ENCODE data around the gene LSAMP.

The LSAMP gene

GRCh38 chr3:115930922-115931321 is 514.4 kb downstream of the LSAMP start:
- H3K9ac ChIP-seq (ENCODE audit: low read length in 2 of 2), result no peak overlapping the region
- no peak overlapping the region for H3K4me3 ChIP-seq (ENCODE audit: low read length in 2 of 2)
- H3K27ac ChIP-seq (ENCODE audit: low read length), result no peak overlapping the region
- no peaks in the 10 kb centered on the region for H3K4me1 ChIP-seq (ENCODE audit: control insufficient read depth, insufficient read depth, low read length)
- no peaks in the 10 kb centered on the region for H3K9me3 ChIP-seq (ENCODE audit: control insufficient read depth in 2 of 2, low read length in 2 of 2)
- no peaks in the 10 kb centered on the region for H3K27me3 ChIP-seq (ENCODE audit: control insufficient read depth in 1 of 2, insufficient read depth in 2 of 2, low read length in 2 of 2)
- H3K36me3 ChIP-seq (ENCODE audit: control insufficient read depth in 2 of 2, insufficient read depth in 2 of 2, low read length in 2 of 2), result no peaks in the 10 kb centered on the region

GRCh38 chr3:115930168-115930567 is 515.1 kb downstream of the LSAMP start:
- Histone ChIP-seq H3K27me3 (ENCODE audit: control insufficient read depth in 1 of 2, insufficient read depth in 2 of 2, low read length in 2 of 2) (no peaks in the 10 kb centered on the region), H3K27ac (ENCODE audit: low read length) (no peak overlapping the region), H3K9me3 (ENCODE audit: control insufficient read depth in 2 of 2, low read length in 2 of 2) (no peaks in the 10 kb centered on the region), H3K4me3 (ENCODE audit: low read length in 2 of 2) (no peak overlapping the region), H3K4me1 (ENCODE audit: control insufficient read depth, insufficient read depth, low read length) (no peaks in the 10 kb centered on the region), H3K36me3 (ENCODE audit: control insufficient read depth in 2 of 2, insufficient read depth in 2 of 2, low read length in 2 of 2) (no peaks in the 10 kb centered on the region), H3K9ac (ENCODE audit: low read length in 2 of 2) (no peak overlapping the region)

- Histone ChIP-seq H3K27ac (ENCODE audit: low read length) (no peak overlapping the region), H3K4me3 (ENCODE audit: low read length in 2 of 2) (no peak overlapping the region), H3K4me1 (ENCODE audit: control insufficient read depth, insufficient read depth, low read length) (no peaks in the 10 kb centered on the region), H3K9me3 (ENCODE audit: control insufficient read depth in 2 of 2, low read length in 2 of 2) (no peaks in the 10 kb centered on the region), H3K36me3 (ENCODE audit: control insufficient read depth in 2 of 2, insufficient read depth in 2 of 2, low read length in 2 of 2) (no peaks in the 10 kb centered on the region), H3K9ac (ENCODE audit: low read length in 2 of 2) (no peak overlapping the region), H3K27me3 (ENCODE audit: control insufficient read depth in 1 of 2, insufficient read depth in 2 of 2, low read length in 2 of 2) (no peaks in the 10 kb centered on the region)
Observed at GRCh38 chr3:115928376-115928775, 516.9 kb downstream of the LSAMP start.

DNA sequence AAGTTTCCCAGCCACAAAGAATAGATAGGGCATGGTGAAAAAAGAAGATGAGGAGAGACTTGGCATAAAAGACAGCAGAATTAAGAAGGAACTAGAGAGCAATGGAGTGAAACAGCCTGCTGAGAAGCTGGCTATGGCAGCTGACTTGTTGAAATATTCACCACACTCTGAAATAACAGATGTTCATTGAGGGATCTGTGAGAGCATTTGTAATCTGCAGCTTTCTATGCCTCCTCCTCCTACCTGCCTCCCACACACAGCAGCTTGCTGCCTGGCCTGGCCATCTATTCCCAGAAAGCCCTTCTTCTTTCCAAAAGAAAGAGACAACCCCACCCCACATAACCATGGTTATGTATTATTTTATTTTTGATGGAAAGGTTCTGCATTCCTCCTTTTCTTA is 518.1 kb downstream of the LSAMP start:
- Histone ChIP-seq H3K36me3 (ENCODE audit: control insufficient read depth in 2 of 2, insufficient read depth in 2 of 2, low read length in 2 of 2) (no peaks in the 10 kb centered on the region), H3K9ac (ENCODE audit: low read length in 2 of 2) (no peak overlapping the region), H3K9me3 (ENCODE audit: control insufficient read depth in 2 of 2, low read length in 2 of 2) (no peaks in the 10 kb centered on the region), H3K27me3 (ENCODE audit: control insufficient read depth in 1 of 2, insufficient read depth in 2 of 2, low read length in 2 of 2) (no peaks in the 10 kb centered on the region), H3K27ac (ENCODE audit: low read length) (no peak overlapping the region), H3K4me3 (ENCODE audit: low read length in 2 of 2) (no peak overlapping the region), H3K4me1 (ENCODE audit: control insufficient read depth, insufficient read depth, low read length) (no peaks in the 10 kb centered on the region)

GRCh38 chr3:115922681-115923347 is 522.5 kb downstream of the LSAMP start:
- H3K27me3 ChIP-seq (ENCODE audit: control insufficient read depth in 1 of 2, insufficient read depth in 2 of 2, low read length in 2 of 2), result no peaks in the 10 kb centered on the region
- H3K36me3 ChIP-seq (ENCODE audit: control insufficient read depth in 2 of 2, insufficient read depth in 2 of 2, low read length in 2 of 2), result no peaks in the 10 kb centered on the region
- H3K4me1 ChIP-seq (ENCODE audit: control insufficient read depth, insufficient read depth, low read length), result no peaks in the 10 kb centered on the region
- no peaks in the 10 kb centered on the region for H3K9me3 ChIP-seq (ENCODE audit: control insufficient read depth in 2 of 2, low read length in 2 of 2)
- H3K4me3 ChIP-seq (ENCODE audit: low read length in 2 of 2), result no peak overlapping the region
- H3K27ac ChIP-seq (ENCODE audit: low read length), result no peak overlapping the region
- H3K9ac ChIP-seq (ENCODE audit: low read length in 2 of 2), result no peak overlapping the region

DNA sequence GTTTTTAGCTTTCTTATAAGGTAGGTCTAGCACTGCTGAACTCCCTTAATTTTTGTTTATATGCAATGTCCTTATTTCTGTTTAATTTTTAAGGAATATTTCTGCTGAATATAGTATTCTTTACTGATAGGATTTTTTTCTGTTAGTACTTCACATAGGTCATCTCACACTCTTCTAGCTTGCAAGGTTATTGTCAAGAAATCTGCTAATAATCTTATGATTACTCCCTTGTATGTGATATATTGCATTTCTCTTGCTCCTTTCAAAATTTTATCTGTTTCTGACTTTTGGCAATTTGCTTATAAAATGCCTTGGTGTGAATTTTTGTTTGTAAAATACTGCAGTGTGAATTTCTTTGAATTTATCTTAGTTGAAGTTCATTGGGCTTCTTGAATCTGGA is 523.6 kb downstream of the LSAMP start:
- no peaks in the 10 kb centered on the region for H3K27me3 ChIP-seq (ENCODE audit: control insufficient read depth in 1 of 2, insufficient read depth in 2 of 2, low read length in 2 of 2)
- no peaks in the 10 kb centered on the region for H3K4me1 ChIP-seq (ENCODE audit: control insufficient read depth, insufficient read depth, low read length)
- no peak overlapping the region for H3K27ac ChIP-seq (ENCODE audit: low read length)
- no peaks in the 10 kb centered on the region for H3K36me3 ChIP-seq (ENCODE audit: control insufficient read depth in 2 of 2, insufficient read depth in 2 of 2, low read length in 2 of 2)
- no peak overlapping the region for H3K9ac ChIP-seq (ENCODE audit: low read length in 2 of 2)
- no peaks in the 10 kb centered on the region for H3K9me3 ChIP-seq (ENCODE audit: control insufficient read depth in 2 of 2, low read length in 2 of 2)
- no peak overlapping the region for H3K4me3 ChIP-seq (ENCODE audit: low read length in 2 of 2)

DNA sequence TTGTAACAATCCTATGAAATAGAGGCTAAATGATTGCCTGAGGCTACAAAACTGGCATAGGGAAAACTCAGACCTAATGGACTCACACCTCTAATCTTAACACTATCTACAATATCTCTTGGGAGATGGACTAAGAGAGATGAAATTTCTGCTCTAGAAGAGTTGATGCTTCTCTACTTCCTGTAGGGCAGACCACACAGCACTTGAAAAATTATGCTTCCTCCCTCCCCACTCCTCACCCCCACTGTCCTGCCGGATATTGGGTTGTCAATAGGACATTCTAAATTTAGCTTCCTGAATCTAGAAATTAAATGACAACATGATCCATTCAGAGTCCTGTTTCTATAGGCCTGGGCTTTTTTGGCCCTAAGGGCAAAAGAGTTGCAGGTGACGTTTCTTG is 526.4 kb downstream of the LSAMP start:
- H3K9me3 ChIP-seq (ENCODE audit: control insufficient read depth in 2 of 2, low read length in 2 of 2), result no peaks in the 10 kb centered on the region
- H3K9ac ChIP-seq (ENCODE audit: low read length in 2 of 2), result no peak overlapping the region
- no peak overlapping the region for H3K4me3 ChIP-seq (ENCODE audit: low read length in 2 of 2)
- H3K36me3 ChIP-seq (ENCODE audit: control insufficient read depth in 2 of 2, insufficient read depth in 2 of 2, low read length in 2 of 2), result no peaks in the 10 kb centered on the region
- H3K27ac ChIP-seq (ENCODE audit: low read length), result no peak overlapping the region
- no peaks in the 10 kb centered on the region for H3K4me1 ChIP-seq (ENCODE audit: control insufficient read depth, insufficient read depth, low read length)
- no peaks in the 10 kb centered on the region for H3K27me3 ChIP-seq (ENCODE audit: control insufficient read depth in 1 of 2, insufficient read depth in 2 of 2, low read length in 2 of 2)

DNA sequence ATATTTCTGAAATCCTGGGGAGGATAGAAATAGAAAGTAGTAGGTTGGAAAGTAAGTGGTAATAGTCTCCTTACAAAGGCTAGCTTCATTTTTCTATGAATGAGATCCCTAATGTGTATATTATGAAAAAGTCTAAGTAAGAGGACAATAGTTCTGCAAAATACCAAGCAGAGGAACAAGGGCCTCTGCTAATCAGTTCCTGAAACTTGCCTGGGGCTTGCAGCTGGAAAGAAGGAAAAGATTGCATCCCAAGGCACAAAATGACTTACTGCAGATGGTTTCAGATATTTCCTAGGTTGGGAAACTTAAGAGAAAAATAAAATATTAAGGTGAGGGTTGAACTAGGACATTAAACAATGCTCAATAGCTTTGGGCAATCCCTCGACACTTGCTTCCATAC is 528.4 kb downstream of the LSAMP start:
- Histone ChIP-seq H3K4me3 (ENCODE audit: low read length in 2 of 2) (no peak overlapping the region), H3K4me1 (ENCODE audit: control insufficient read depth, insufficient read depth, low read length) (no peaks in the 10 kb centered on the region), H3K27me3 (ENCODE audit: control insufficient read depth in 1 of 2, insufficient read depth in 2 of 2, low read length in 2 of 2) (no peaks in the 10 kb centered on the region), H3K9me3 (ENCODE audit: control insufficient read depth in 2 of 2, low read length in 2 of 2) (no peaks in the 10 kb centered on the region), H3K36me3 (ENCODE audit: control insufficient read depth in 2 of 2, insufficient read depth in 2 of 2, low read length in 2 of 2) (no peaks in the 10 kb centered on the region), H3K9ac (ENCODE audit: low read length in 2 of 2) (no peak overlapping the region), H3K27ac (ENCODE audit: low read length) (no peak overlapping the region)

- Histone ChIP-seq H3K4me1 (ENCODE audit: control insufficient read depth, insufficient read depth, low read length) (no peaks in the 10 kb centered on the region), H3K9me3 (ENCODE audit: control insufficient read depth in 2 of 2, low read length in 2 of 2) (no peaks in the 10 kb centered on the region), H3K4me3 (ENCODE audit: low read length in 2 of 2) (no peak overlapping the region), H3K9ac (ENCODE audit: low read length in 2 of 2) (no peak overlapping the region), H3K27ac (ENCODE audit: low read length) (no peak overlapping the region), H3K27me3 (ENCODE audit: control insufficient read depth in 1 of 2, insufficient read depth in 2 of 2, low read length in 2 of 2) (no peaks in the 10 kb centered on the region), H3K36me3 (ENCODE audit: control insufficient read depth in 2 of 2, insufficient read depth in 2 of 2, low read length in 2 of 2) (no peaks in the 10 kb centered on the region)
Observed at GRCh38 chr3:115915061-115915460, 530.2 kb downstream of the LSAMP start.

DNA sequence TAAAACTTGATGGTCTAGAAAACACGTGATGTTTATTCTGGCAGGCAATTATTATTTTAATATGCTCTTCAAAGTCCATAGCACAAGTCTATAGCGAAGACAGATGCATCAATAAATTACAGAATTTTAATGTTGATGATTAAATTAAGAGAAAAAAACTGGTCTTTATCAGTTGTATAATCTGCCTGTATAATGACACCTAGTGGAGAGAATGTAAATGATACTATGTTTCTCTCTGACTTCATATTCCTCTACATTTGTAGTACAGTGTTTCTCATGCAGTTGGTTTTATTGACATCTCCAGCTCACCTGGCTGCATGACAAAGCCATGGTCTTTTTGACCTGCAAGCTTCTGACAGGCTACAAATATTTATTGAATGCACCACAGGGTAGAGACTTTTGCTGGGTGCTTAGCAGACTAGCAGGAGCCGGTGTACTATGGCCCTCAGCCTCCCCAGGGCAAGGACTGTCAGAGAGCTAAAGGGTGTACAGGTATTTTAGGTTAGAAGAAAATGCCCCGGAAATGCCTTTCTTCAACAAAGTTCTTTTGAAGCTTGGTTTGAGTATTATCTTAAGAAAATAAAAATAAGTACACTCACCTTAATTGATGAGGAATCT is 532.1 kb downstream of the LSAMP start:
- Histone ChIP-seq H3K27me3 (ENCODE audit: control insufficient read depth in 1 of 2, insufficient read depth in 2 of 2, low read length in 2 of 2) (no peaks in the 10 kb centered on the region), H3K36me3 (ENCODE audit: control insufficient read depth in 2 of 2, insufficient read depth in 2 of 2, low read length in 2 of 2) (no peaks in the 10 kb centered on the region), H3K9me3 (ENCODE audit: control insufficient read depth in 2 of 2, low read length in 2 of 2) (no peaks in the 10 kb centered on the region), H3K4me3 (ENCODE audit: low read length in 2 of 2) (no peak overlapping the region), H3K4me1 (ENCODE audit: control insufficient read depth, insufficient read depth, low read length) (no peaks in the 10 kb centered on the region), H3K27ac (ENCODE audit: low read length) (no peak overlapping the region), H3K9ac (ENCODE audit: low read length in 2 of 2) (no peak overlapping the region)

GRCh38 chr3:115912372-115912771 is 532.9 kb downstream of the LSAMP start:
- H3K9me3 ChIP-seq (ENCODE audit: control insufficient read depth in 2 of 2, low read length in 2 of 2), result no peaks in the 10 kb centered on the region
- H3K4me3 ChIP-seq (ENCODE audit: low read length in 2 of 2), result no peak overlapping the region
- H3K9ac ChIP-seq (ENCODE audit: low read length in 2 of 2), result no peak overlapping the region
- H3K27ac ChIP-seq (ENCODE audit: low read length), result no peak overlapping the region
- H3K36me3 ChIP-seq (ENCODE audit: control insufficient read depth in 2 of 2, insufficient read depth in 2 of 2, low read length in 2 of 2), result no peaks in the 10 kb centered on the region
- no peaks in the 10 kb centered on the region for H3K27me3 ChIP-seq (ENCODE audit: control insufficient read depth in 1 of 2, insufficient read depth in 2 of 2, low read length in 2 of 2)
- no peaks in the 10 kb centered on the region for H3K4me1 ChIP-seq (ENCODE audit: control insufficient read depth, insufficient read depth, low read length)
